Measurements from ENCODE around the gene SCT. TPM values are rescaled to one million over a fixed set of nuclear protein-coding genes. Genes with fewer than 3 reads are reported as not detected.
A peak's percentile ranks its signal among the peaks of the same experiment; 100 is the strongest.

SCT gene
- total and polyA plus RNA-seq, 2 of the 4 experiments (the other 2 are of a cell fraction), result not detected

DNA sequence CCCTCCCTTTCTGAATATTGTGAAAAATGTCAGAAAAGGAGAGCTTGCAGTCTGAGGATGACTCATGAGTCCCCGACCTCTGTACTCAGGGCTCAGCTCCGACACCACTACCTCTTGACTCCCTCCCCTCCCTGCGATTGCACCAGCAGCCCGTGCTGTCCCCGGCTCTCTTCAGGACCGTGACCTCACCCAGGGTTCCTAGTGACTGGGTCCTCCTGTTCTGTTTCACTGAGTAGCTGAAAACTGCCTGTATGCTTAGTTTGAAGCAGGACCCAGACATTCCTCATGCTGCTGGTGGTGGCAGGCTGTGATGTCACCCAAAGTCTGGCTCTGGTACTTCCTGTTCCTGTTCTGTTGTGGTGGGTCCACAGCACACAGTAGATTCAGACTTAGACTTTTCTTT is 39.0 kb downstream of the SCT start:
- no peaks in the 10 kb centered on the region for H3K27me3 ChIP-seq (ENCODE audit: control insufficient read depth, insufficient read depth, low read length)
- TF ChIP-seq FOS (IDR thresholded peaks at IDR 0.05; ENCODE audit: low read depth, low read length) (0 out of 2 replicates have a peak, but pooled peaks have one; percentile 34), MAFK (IDR thresholded peaks at IDR 0.05; ENCODE audit: low read depth, low read length) (no peak), NFE2L2 (IDR thresholded peaks at IDR 0.05; ENCODE audit: low read depth, low read length) (no peak), RCOR1 (IDR thresholded peaks at IDR 0.05; ENCODE audit: insufficient replicate concordance, low read length) (no peak), CHD1 (IDR thresholded peaks at IDR 0.05; ENCODE audit: low read depth, low read length) (no peak), CEBPB (IDR thresholded peaks at IDR 0.05; ENCODE audit: low read depth, low read length) (peak; percentile 70), BHLHE40 (IDR thresholded peaks at IDR 0.05; ENCODE audit: low read depth, low read length) (peak; percentile 64), RFX5 (IDR thresholded peaks at IDR 0.05; ENCODE audit: low read depth, low read length) (no peak), MAZ (IDR thresholded peaks at IDR 0.05; ENCODE audit: borderline replicate concordance, low read depth, low read length) (peak; percentile 54)
- TF ChIP-seq, protein P1, sequence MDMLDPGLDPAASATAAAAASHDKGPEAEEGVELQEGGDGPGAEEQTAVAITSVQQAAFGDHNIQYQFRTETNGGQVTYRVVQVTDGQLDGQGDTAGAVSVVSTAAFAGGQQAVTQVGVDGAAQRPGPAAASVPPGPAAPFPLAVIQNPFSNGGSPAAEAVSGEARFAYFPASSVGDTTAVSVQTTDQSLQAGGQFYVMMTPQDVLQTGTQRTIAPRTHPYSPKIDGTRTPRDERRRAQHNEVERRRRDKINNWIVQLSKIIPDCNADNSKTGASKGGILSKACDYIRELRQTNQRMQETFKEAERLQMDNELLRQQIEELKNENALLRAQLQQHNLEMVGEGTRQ (IDR thresholded peaks at IDR 0.05; ENCODE audit: low read depth, low read length), result no peak
- TF ChIP-seq, protein P2, sequence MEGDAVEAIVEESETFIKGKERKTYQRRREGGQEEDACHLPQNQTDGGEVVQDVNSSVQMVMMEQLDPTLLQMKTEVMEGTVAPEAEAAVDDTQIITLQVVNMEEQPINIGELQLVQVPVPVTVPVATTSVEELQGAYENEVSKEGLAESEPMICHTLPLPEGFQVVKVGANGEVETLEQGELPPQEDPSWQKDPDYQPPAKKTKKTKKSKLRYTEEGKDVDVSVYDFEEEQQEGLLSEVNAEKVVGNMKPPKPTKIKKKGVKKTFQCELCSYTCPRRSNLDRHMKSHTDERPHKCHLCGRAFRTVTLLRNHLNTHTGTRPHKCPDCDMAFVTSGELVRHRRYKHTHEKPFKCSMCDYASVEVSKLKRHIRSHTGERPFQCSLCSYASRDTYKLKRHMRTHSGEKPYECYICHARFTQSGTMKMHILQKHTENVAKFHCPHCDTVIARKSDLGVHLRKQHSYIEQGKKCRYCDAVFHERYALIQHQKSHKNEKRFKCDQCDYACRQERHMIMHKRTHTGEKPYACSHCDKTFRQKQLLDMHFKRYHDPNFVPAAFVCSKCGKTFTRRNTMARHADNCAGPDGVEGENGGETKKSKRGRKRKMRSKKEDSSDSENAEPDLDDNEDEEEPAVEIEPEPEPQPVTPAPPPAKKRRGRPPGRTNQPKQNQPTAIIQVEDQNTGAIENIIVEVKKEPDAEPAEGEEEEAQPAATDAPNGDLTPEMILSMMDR (conservative IDR thresholded peaks at IDR 0.05; ENCODE audit: low read depth, low read length), result no peak
- TF ChIP-seq, protein P3, sequence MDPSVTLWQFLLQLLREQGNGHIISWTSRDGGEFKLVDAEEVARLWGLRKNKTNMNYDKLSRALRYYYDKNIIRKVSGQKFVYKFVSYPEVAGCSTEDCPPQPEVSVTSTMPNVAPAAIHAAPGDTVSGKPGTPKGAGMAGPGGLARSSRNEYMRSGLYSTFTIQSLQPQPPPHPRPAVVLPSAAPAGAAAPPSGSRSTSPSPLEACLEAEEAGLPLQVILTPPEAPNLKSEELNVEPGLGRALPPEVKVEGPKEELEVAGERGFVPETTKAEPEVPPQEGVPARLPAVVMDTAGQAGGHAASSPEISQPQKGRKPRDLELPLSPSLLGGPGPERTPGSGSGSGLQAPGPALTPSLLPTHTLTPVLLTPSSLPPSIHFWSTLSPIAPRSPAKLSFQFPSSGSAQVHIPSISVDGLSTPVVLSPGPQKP (IDR thresholded peaks at IDR 0.05; ENCODE audit: borderline replicate concordance, low read depth, low read length), result no peak
- no peak overlapping the region for H4K5ac ChIP-seq (ENCODE audit: low read depth, low read length)
- dilution Hi-C loops (cut with HindIII; ENCODE audit: low sequenced_read_pairs, unreplicated experiment) (no loop called here), intact Hi-C loops (cut with micrococcal nuclease) (no loop called here), in situ Hi-C loops (cut with MboI; ENCODE audit: low sequenced_read_pairs) (no loop called here)
- H3K4me2 ChIP-seq (ENCODE audit: low read depth, low read length), result no peak overlapping the region
- ChIA-PET CTCF (no interaction called here), POLR2A (ENCODE audit: unreplicated experiment) (no interaction called here)
- BruUV-seq (replicated peaks), result no TSS peak
- ATAC-seq (ENCODE audit: low read depth) (peak; percentile 94), DNase-seq (peak; percentile 58)
- H4K8ac ChIP-seq (ENCODE audit: low read depth in 2 of 2, low read length in 2 of 2), result no peak overlapping the region
- peak overlapping the region; percentile 48 for H2BK5ac ChIP-seq (ENCODE audit: low read depth, low read length, poor library complexity, severe bottlenecking)
- H2AK9ac ChIP-seq (replicated peaks; ENCODE audit: low read depth, low read length, poor library complexity), result no peak overlapping the region
- H2BK15ac ChIP-seq (ENCODE audit: low read depth, low read length), result no peak overlapping the region
- peaks cover 12% of the 10 kb centered on the region; the same call in 1 of the 2 replicates for H3K9me1 ChIP-seq (ENCODE audit: insufficient read depth, low read length)
- H3K56ac ChIP-seq (ENCODE audit: extremely low read depth, insufficient read depth, low read length), result no peak overlapping the region
- 0 out of 2 replicates have a peak overlapping the region, but pooled peaks have one; percentile 21 for H2AK5ac ChIP-seq (ENCODE audit: low read depth, low read length)
- peaks cover 7% of the 10 kb centered on the region; the same call in 1 of the 2 replicates for H3K4me1 ChIP-seq (ENCODE audit: control insufficient read depth, insufficient read depth, low read length)
- peak overlapping the region; percentile 40; the same call in 1 of the 2 replicates for H3K4ac ChIP-seq (ENCODE audit: low read depth, low read length)
- no peak overlapping the region for H3K9ac ChIP-seq (ENCODE audit: low read depth, low read length)
- H4K91ac ChIP-seq (ENCODE audit: insufficient read depth, low read depth, low read length), result no peak overlapping the region
- no peaks in the 10 kb centered on the region for H3K9me3 ChIP-seq (ENCODE audit: control insufficient read depth, insufficient read depth, low read length)
- WGBS, 2 experiments (ENCODE audit: extremely low coverage in 2 of 2, insufficient read length in 1 of 2), result no CpG with 5 or more reads among the region's 6 CpGs
- H3K27ac ChIP-seq (ENCODE audit: insufficient read depth, low read length), result peak overlapping the region; percentile 44
- no peak overlapping the region for H3K4me3 ChIP-seq (ENCODE audit: insufficient read depth, low read depth, low read length)
- no peak overlapping the region for H2BK20ac ChIP-seq (ENCODE audit: low read depth, low read length)
- no peak overlapping the region for H3K18ac ChIP-seq (ENCODE audit: low read depth, low read length)
- H3K36me3 ChIP-seq (ENCODE audit: control insufficient read depth, insufficient read depth, low read length), result peaks cover 59% of the 10 kb centered on the region
- H2BK120ac ChIP-seq (ENCODE audit: low read depth, low read length), result no peak overlapping the region
- H3K14ac ChIP-seq (replicated peaks; ENCODE audit: low read depth, low read length), result no peak overlapping the region
- peak overlapping the region; percentile 57 for H2AFZ ChIP-seq (replicated peaks; ENCODE audit: low read length, poor library complexity)
- H3K79me1 ChIP-seq (ENCODE audit: low read depth in 1 of 2, low read length in 2 of 2), result peaks cover 37 to 72% of the 10 kb centered on the region in 2 experiments
- no peak overlapping the region for H3K23ac ChIP-seq (ENCODE audit: low read depth, low read length)
- peaks cover 71% of the 10 kb centered on the region for H4K20me1 ChIP-seq (ENCODE audit: insufficient read depth, low read length)

Measured in IMR-90 (cell line).